GM18858 (cell line): ENCODE measurements around the gene CADM2.

Experiments
- ATAC-seq: cut with Tn5 transposase; IDR thresholded peaks from one replicate; pipeline ENCODE4 v1.9.1; 2021; ENCODE audit not compliant: unreplicated experiment

Gene CADM2

DNA sequence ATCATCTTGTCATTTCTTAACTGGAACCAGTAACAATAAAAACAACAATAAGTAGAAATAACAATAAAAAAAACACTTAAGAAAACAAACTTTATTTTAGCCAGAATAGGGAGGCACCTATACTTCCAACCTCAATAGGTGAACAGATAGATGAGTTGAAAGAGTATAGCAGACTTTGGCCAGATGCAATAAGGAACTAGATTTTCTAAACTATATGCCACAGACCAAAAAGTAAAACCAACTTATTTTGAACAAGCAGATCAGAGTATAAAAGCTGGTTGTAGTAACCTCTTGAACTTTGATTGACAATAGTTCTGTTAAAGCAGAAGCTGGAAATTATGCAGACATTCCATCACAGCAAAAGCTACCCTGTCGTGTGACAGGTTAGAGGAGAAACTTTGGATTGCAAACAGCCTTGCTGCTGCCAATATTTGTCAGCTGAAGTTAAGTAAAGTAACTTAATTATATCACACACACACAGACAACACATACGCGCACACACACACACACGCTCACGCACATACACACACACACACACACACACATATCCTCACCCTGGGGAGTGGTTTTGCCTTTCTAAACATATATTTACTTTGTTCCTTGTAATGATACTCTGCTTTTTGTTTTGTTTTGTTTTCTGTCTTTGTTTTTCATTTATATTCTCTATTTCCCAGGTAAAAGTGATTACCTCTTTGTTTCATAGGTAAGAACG lies 1128.5 kb downstream of the CADM2 start:
- no peak for ATAC-seq

DNA sequence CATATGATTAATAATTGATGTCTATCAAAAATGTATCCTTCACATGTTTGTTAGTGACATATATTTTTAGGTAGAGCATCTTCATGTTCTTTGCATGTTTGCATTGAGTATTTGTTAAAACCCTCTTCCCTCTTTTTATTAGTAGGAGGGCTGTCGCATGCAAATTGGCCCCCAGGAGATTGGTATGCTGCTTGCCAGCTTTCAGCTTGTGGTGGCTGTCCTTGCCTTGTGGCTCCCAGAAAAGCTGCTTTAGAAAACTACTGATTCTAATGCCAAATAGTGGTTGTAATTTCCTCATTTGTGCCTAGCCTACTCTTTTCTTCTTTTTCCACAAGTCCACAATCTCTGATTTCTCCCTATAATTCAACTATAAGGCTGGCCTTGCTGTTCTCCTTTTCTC lies 1145.4 kb downstream of the CADM2 start:
- no peak for ATAC-seq

DNA sequence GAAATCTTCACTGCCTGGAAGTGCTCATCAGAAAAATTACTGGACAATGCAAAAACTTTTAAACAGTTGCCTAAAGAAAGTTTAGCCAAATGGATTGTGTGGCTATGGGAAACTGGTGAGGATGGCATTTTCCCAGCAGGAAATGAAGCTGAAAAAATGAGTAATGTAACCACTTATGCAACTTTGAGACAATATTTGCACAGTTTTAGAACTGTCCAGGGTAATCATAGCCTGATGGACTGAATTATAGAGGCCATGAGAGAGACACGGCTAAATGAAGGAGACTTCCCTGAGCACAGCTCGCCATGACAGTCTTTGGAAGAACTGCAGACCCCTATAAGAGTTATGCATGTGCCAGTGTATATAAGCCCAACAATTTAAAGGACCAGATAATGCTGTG lies 1150.6 kb downstream of the CADM2 start:
- ATAC-seq: no peak
